ENCODE results near the gene PAFAH1B2. TPM values are rescaled to one million over a fixed set of nuclear protein-coding genes. Genes with fewer than 3 reads are reported as not detected.
"Not testable (repeated sequence)": the region's sequence is repeated elsewhere in the genome, so short reads cannot be mapped to it uniquely, and the experiment has no call there.

Gene PAFAH1B2
- total RNA-seq (2014; rRNA removed; shearing (Covaris generic)) = 112 and 120 TPM in 2 replicates
- polyA plus RNA-seq (2015; cell fraction: cytosol; rRNA removed) = 59.1 and 67.3 TPM in 2 replicates
- 47.1 and 47.8 TPM in 2 replicates for polyA plus RNA-seq (2015; cell fraction: nucleus; rRNA removed)

- DNase-seq (ENCODE audit: low read depth) = peak; percentile 90
Observed at GRCh38 chr11:117143871-117144476, at the start of gene PAFAH1B2. TSS of gene PAFAH1B2 (plus strand) at chr11:117144287. CDS start at chr11:117152448, 8,161 bp downstream.

- DNase-seq (ENCODE audit: low read depth) = no peak
Observed at GRCh38 chr11:117094776-117095175, 49.3 kb upstream of the PAFAH1B2 start.

- DNase-seq (ENCODE audit: low read depth) = no peak
Observed at GRCh38 chr11:117095284-117096161, 48.6 kb upstream of the PAFAH1B2 start.

- no peak for DNase-seq (ENCODE audit: low read depth)
Observed at GRCh38 chr11:117096201-117096991, 47.7 kb upstream of the PAFAH1B2 start.

DNA sequence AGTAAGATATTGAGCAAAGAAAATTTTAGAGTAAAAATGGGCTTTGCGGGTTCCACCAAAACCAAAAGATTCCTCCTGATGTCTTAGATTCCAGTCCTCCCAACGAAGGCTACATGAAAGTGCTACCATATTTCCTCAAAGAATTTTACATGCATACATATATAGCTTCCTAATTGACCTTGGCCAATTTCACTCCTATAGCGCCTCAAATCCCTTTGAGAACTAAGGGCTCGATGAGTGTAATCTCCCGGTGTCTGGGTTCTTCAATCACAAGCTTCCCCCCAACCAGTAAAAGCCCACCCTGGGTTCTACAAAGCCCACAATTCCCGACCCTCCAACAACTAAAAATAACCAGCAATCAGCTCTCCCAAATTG lies 47.1 kb upstream of the PAFAH1B2 start:
- DNase-seq (ENCODE audit: low read depth) = no peak

GRCh38 chr11:117097389-117098268 lies 46.5 kb upstream of the PAFAH1B2 start:
- no peak for DNase-seq (ENCODE audit: low read depth)

GRCh38 chr11:117098269-117099232 lies 45.5 kb upstream of the PAFAH1B2 start, which contains the start of gene SIK3:
TSS of gene SIK3 (minus strand) at chr11:117098428. CDS start at chr11:117098415, 13 bp downstream.
- peak; percentile 77 for DNase-seq (ENCODE audit: low read depth)

- no peak for DNase-seq (ENCODE audit: low read depth)
Observed at GRCh38 chr11:117099696-117100095, 44.4 kb upstream of the PAFAH1B2 start.

GRCh38 chr11:117100556-117100955 lies 43.5 kb upstream of the PAFAH1B2 start:
- DNase-seq (ENCODE audit: low read depth) = no peak

GRCh38 chr11:117107701-117108590 lies 36.1 kb upstream of the PAFAH1B2 start:
- no peak for DNase-seq (ENCODE audit: low read depth)

GRCh38 chr11:117110294-117110950 lies 33.7 kb upstream of the PAFAH1B2 start:
- DNase-seq (ENCODE audit: low read depth) = no peak

DNA sequence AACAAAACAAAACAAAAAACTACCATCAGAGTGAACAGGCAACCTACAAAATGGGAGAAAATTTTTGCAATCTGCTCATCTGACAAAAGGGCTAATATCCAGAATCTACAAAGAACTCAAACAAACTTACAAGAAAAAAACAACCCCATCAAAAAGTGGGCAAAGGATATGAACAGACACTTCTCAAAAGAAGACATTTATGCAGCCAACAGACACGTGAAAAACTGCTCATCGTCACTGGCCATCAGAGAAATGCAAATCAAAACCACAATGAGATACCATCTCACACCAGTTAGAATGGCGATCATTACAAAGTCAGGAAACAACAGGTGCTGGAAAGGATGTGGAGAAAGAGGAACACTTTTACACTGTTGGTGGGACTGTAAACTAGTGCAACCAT lies 31.6 kb upstream of the PAFAH1B2 start:
- DNase-seq (ENCODE audit: low read depth) = not testable (repeated sequence)

- not testable (repeated sequence) for DNase-seq (ENCODE audit: low read depth)
Observed at GRCh38 chr11:117112939-117113338, 31.1 kb upstream of the PAFAH1B2 start.

DNA sequence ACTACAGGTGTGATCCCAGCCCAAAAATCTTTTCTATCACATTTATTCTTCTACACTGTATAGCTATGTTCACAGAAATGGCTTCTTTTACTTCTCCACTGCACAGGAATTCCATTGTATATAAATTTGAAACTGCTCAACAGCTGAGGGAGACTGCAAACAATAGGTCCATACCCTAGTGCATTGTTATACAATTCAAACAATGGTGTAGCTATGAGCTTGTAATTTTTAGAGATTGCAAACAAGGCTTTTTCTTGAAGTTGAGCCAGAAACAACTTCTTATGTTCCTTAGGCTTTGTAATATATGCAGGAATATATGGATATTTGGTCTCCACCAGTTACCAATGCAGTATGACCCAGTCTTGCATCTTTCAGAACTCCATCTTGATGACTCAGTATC lies 26.4 kb upstream of the PAFAH1B2 start:
- no peak for DNase-seq (ENCODE audit: low read depth)

- no peak for DNase-seq (ENCODE audit: low read depth)
Observed at GRCh38 chr11:117121176-117121575, 22.9 kb upstream of the PAFAH1B2 start.

- no peak for DNase-seq (ENCODE audit: low read depth)
Observed at GRCh38 chr11:117122556-117122955, 21.5 kb upstream of the PAFAH1B2 start.

GRCh38 chr11:117126223-117126965 lies 17.7 kb upstream of the PAFAH1B2 start:
- no peak for DNase-seq (ENCODE audit: low read depth)
